Measurements from ENCODE around the gene VDR. TPM values are rescaled to one million over a fixed set of nuclear protein-coding genes. Genes with fewer than 3 reads are reported as not detected.
"Not testable (repeated sequence)": the region's sequence is repeated elsewhere in the genome, so short reads cannot be mapped to it uniquely, and the experiment has no call there.

Gene VDR
- total RNA-seq, 3 donors from 2014 or later = 1.6 to 41.7 (median 16.1) TPM

GRCh38 chr12:47812797-47813510 is 91.8 kb downstream of the VDR start:
- Histone ChIP-seq H3K9me3 (no peaks in the 10 kb centered on the region), H3K4me3 (peak overlapping the region; percentile 43 to 70 (median 43)), H3K27me3 (no peaks in the 10 kb centered on the region), H3K36me3 (no peaks in the 10 kb centered on the region), H3K27ac (peak overlapping the region; percentile 98 to 99), H3K4me1 (peaks cover 44 to 70% of the 10 kb centered on the region in 2 donors)
- intact Hi-C loops (cut with DNase I; ENCODE audit: low total_unique reads) = no loop called here
- DNase-seq (ENCODE audit: low spot score in 2 of 2) = peak; percentile 81 to 88
- TF ChIP-seq POLR2AphosphoS5 (IDR thresholded peaks at IDR 0.05) = peak; percentile 31 to 67 (median 52)
- TF ChIP-seq, protein P1, sequence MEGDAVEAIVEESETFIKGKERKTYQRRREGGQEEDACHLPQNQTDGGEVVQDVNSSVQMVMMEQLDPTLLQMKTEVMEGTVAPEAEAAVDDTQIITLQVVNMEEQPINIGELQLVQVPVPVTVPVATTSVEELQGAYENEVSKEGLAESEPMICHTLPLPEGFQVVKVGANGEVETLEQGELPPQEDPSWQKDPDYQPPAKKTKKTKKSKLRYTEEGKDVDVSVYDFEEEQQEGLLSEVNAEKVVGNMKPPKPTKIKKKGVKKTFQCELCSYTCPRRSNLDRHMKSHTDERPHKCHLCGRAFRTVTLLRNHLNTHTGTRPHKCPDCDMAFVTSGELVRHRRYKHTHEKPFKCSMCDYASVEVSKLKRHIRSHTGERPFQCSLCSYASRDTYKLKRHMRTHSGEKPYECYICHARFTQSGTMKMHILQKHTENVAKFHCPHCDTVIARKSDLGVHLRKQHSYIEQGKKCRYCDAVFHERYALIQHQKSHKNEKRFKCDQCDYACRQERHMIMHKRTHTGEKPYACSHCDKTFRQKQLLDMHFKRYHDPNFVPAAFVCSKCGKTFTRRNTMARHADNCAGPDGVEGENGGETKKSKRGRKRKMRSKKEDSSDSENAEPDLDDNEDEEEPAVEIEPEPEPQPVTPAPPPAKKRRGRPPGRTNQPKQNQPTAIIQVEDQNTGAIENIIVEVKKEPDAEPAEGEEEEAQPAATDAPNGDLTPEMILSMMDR (IDR thresholded peaks at IDR 0.05) = no peak
- no peak for TF ChIP-seq POLR2A (IDR thresholded peaks at IDR 0.05)

DNA sequence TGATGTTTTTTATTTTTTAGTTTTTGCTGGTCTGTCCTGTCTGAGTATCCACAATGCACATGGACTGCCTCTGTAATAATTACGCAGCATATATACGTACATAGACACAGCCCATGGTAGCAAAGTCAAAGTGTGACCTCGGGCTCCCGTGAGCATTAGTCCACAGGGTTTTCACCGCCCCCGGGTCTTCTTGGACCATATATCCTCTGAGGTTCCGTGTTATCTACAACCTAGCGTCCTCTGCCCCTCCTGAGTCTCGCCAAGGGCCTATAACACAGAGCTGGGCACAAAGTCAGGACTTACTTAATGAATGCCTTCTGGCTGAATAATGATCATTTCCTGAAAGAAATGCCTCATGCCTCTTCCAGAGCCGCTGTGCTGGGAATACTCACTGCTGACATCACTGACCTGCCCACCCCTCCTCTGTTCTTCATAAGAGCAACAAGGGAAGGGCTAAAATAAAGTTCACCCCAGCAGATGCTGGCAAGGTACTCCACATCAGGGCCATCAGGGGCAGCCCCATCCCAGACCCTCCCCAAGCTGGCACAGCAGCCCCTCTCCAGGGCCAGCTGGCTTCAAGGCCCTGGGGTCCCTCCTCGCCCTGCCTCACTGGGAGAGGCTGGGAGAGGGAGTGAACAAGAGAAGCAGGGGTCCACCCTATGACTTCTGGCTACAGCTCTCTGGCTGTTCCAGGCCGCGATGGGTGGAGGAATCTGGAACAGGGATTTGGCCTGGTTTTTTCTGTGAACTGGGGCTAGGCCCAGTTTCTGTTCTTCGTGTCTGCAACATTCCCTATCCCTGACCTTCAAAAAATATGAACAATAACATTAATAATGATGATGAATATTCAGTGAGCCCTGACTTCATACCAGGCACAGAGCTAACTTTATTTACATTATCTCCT is 93.0 kb downstream of the VDR start:
- intact Hi-C loops (cut with DNase I; ENCODE audit: low total_unique reads) = no loop called here
- H3K4me3 ChIP-seq = peak overlapping the region; percentile 43 to 70 (median 43)
- H3K4me1 ChIP-seq = peaks cover 41 to 69% of the 10 kb centered on the region in 2 donors
- H3K27me3 ChIP-seq = no peaks in the 10 kb centered on the region
- H3K27ac ChIP-seq = peak overlapping the region; percentile 98 to 99
- H3K36me3 ChIP-seq = no peaks in the 10 kb centered on the region
- H3K9me3 ChIP-seq = no peaks in the 10 kb centered on the region
- no peak for TF ChIP-seq POLR2A (IDR thresholded peaks at IDR 0.05)
- TF ChIP-seq POLR2AphosphoS5 (IDR thresholded peaks at IDR 0.05) = peak in 2 of 3 donors; percentile 71 to 79
- TF ChIP-seq, protein P1 (IDR thresholded peaks at IDR 0.05) = no peak
- no peak for DNase-seq (ENCODE audit: low spot score in 2 of 2)

DNA sequence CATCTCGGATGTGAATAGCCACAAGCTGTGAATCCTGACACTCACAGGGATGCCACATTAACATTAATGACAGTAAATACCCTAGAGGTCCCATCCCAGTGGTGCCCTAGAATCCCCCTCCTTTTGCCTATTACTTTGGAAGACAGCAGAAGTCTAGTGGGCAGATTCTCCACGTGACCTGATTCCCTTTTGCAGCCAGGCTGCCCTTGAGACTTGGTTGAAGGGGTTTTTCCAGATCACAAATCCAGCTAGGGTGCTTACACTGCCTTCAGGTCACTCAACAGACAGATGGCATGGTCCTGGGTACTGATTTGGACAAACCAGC is 93.8 kb downstream of the VDR start:
- no peak for DNase-seq (ENCODE audit: low spot score in 2 of 2)
- intact Hi-C loops (cut with DNase I; ENCODE audit: low total_unique reads) = no loop called here
- TF ChIP-seq POLR2AphosphoS5 (IDR thresholded peaks at IDR 0.05) (no peak), POLR2A (IDR thresholded peaks at IDR 0.05) (no peak)
- TF ChIP-seq, protein P1 (IDR thresholded peaks at IDR 0.05) = no peak
- Histone ChIP-seq H3K4me1 (peaks cover 41 to 64% of the 10 kb centered on the region in 2 donors), H3K36me3 (no peaks in the 10 kb centered on the region), H3K27ac (peak overlapping the region; percentile 98 to 99), H3K4me3 (peak overlapping the region in 1 of 3 donors; percentile 70), H3K27me3 (no peaks in the 10 kb centered on the region), H3K9me3 (no peaks in the 10 kb centered on the region)

DNA sequence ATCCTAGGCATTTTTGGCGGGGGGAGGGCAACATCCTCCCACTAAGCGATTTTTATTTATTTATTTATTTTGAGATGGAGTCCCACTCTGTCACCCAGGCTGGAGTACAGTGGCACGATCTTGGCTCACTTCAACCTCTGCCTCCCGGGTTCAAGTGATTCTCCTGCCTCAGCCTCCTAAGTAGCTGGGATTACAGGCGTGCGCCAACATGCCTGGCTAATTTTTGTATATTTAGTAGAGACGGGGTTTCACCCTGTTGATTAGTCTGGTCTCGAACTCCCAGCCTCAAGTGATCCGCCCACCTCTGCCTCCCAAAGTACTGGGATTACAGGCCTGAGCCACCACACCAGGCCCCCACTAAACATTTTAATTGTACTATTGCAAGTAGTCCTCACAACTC is 95.3 kb downstream of the VDR start:
- H3K27me3 ChIP-seq; H3K36me3 ChIP-seq; H3K4me3 ChIP-seq; DNase-seq (ENCODE audit: low spot score in 2 of 2); H3K9me3 ChIP-seq; intact Hi-C loops (cut with DNase I; ENCODE audit: low total_unique reads): not testable (repeated sequence)
- H3K27ac ChIP-seq = peak overlapping the region; percentile 98 to 99
- peaks cover 41 to 68% of the 10 kb centered on the region in 2 donors for H3K4me1 ChIP-seq

- H3K27ac ChIP-seq = peak overlapping the region; percentile 98 to 99
- intact Hi-C loops (cut with DNase I; ENCODE audit: low total_unique reads) = no loop called here
- no peaks in the 10 kb centered on the region for H3K36me3 ChIP-seq
- H3K4me3 ChIP-seq = peak overlapping the region in 1 of 3 donors; percentile 50
- H3K9me3 ChIP-seq = no peaks in the 10 kb centered on the region
- no peak for DNase-seq (ENCODE audit: low spot score in 2 of 2)
- peaks cover 41 to 67% of the 10 kb centered on the region in 2 donors for H3K4me1 ChIP-seq
- no peak for TF ChIP-seq POLR2AphosphoS5 (IDR thresholded peaks at IDR 0.05)
- TF ChIP-seq, protein P1 (IDR thresholded peaks at IDR 0.05) = peak in 1 of 3 donors; percentile 20
- H3K27me3 ChIP-seq = no peaks in the 10 kb centered on the region
Measured at GRCh38 chr12:47808574-47809365, 96.0 kb downstream of the VDR start.
